HCT116 (cell line): ENCODE data around the gene CERKL. TPM values are rescaled to one million over a fixed set of nuclear protein-coding genes. Genes with fewer than 3 reads are reported as not detected.

Source experiments
- CBX3 ChIP-seq: IDR thresholded peaks from 2 replicates; pipeline ENCODE4 v1.6.1; 2012; ENCODE audit warnings: low read depth
- CEBPB ChIP-seq: IDR thresholded peaks from 2 replicates; pipeline ENCODE4 v1.6.1; 2012; ENCODE audit warnings: low read depth
- EGR1 ChIP-seq: IDR thresholded peaks from 2 replicates; pipeline ENCODE4 v1.6.1; 2012; ENCODE audit warnings: low read depth
- ELF1 ChIP-seq: IDR thresholded peaks from 2 replicates; pipeline ENCODE4 v1.6.1; 2012; ENCODE audit warnings: low read depth, borderline replicate concordance
- EZH2 ChIP-seq: fragments of 200-600 bp; sonication (generic); IDR thresholded peaks from 2 replicates; pipeline ENCODE4 v1.6.1; 2017; ENCODE audit warnings: antibody characterized with exemption, mixed run types
- POLR2A ChIP-seq: IDR thresholded peaks from 2 replicates; pipeline ENCODE4 v1.7.0; 2011; ENCODE audit warnings: borderline replicate concordance; ENCODE audit not compliant: insufficient read depth, insufficient read length; ENCODE audit errors: extremely low read depth
- POLR2AphosphoS5 ChIP-seq: IDR thresholded peaks from 2 replicates; pipeline ENCODE4 v1.6.1; 2011; ENCODE audit warnings: mild to moderate bottlenecking, low read depth, low read length, moderate library complexity
- RAD21 ChIP-seq: IDR thresholded peaks from 2 replicates; pipeline ENCODE4 v1.6.1; 2012; ENCODE audit warnings: low read depth, mild to moderate bottlenecking
- SRF ChIP-seq: IDR thresholded peaks from 2 replicates; pipeline ENCODE4 v1.6.1; 2012; ENCODE audit warnings: low read depth
- ZNF274 ChIP-seq: fragments of 200-500 bp; sonication (Bioruptor generic); IDR thresholded peaks from 2 replicates; pipeline ENCODE4 v1.6.1; 2014; ENCODE audit warnings: mild to moderate bottlenecking, low read depth, low read length, inconsistent platforms
- total RNA-seq: library from RNA; stranded (reverse); gene quantifications from one replicate; pipeline ENCODE4 v1.2.1, GENCODE V29; 2021; ENCODE audit not compliant: unreplicated experiment
- TF ChIP-seq, protein P1 (sequence below): IDR thresholded peaks from 2 replicates; pipeline ENCODE4 v1.6.1; 2012; ENCODE audit warnings: low read depth
- TF ChIP-seq, protein P2 (sequence below): IDR thresholded peaks from 2 replicates; pipeline ENCODE4 v1.6.1; 2011; ENCODE audit warnings: mild to moderate bottlenecking, low read length, moderate library complexity; ENCODE audit not compliant: insufficient replicate concordance; ENCODE audit errors: extremely low read depth
- TF ChIP-seq, protein P3 (sequence below): IDR thresholded peaks from 2 replicates; pipeline ENCODE4 v1.6.1; 2012

CERKL gene
- total RNA-seq, 1 experiment from 2014 or later, result 0.66 TPM

DNA sequence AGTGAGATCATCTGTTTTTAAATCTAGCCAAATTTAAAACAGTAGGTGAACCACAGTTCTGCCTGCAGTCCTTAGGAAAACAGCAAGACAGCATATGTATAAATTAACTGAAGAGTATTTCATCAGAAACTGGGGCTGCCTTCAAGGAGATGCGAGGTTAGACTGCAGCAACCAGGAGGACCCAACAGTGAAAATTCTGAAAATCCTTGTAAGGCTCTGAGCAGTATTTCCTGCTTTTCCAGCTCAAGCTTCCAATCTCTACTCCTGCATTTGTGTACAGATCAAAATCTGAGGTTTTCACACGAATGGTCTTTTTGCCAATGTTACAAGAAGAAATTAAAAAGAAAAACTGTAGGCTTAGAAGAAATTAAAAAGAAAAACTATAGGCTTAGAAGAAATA lies 43.7 kb downstream of the CERKL start (continued):
- TF ChIP-seq, protein P1, sequence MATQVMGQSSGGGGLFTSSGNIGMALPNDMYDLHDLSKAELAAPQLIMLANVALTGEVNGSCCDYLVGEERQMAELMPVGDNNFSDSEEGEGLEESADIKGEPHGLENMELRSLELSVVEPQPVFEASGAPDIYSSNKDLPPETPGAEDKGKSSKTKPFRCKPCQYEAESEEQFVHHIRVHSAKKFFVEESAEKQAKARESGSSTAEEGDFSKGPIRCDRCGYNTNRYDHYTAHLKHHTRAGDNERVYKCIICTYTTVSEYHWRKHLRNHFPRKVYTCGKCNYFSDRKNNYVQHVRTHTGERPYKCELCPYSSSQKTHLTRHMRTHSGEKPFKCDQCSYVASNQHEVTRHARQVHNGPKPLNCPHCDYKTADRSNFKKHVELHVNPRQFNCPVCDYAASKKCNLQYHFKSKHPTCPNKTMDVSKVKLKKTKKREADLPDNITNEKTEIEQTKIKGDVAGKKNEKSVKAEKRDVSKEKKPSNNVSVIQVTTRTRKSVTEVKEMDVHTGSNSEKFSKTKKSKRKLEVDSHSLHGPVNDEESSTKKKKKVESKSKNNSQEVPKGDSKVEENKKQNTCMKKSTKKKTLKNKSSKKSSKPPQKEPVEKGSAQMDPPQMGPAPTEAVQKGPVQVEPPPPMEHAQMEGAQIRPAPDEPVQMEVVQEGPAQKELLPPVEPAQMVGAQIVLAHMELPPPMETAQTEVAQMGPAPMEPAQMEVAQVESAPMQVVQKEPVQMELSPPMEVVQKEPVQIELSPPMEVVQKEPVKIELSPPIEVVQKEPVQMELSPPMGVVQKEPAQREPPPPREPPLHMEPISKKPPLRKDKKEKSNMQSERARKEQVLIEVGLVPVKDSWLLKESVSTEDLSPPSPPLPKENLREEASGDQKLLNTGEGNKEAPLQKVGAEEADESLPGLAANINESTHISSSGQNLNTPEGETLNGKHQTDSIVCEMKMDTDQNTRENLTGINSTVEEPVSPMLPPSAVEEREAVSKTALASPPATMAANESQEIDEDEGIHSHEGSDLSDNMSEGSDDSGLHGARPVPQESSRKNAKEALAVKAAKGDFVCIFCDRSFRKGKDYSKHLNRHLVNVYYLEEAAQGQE, result no peak
- TF ChIP-seq CEBPB (no peak), POLR2A (no peak), CBX3 (no peak), POLR2AphosphoS5 (no peak), EGR1 (no peak), ELF1 (no peak), SRF (no peak), RAD21 (no peak), ZNF274 (no peak), EZH2 (no peak)
- TF ChIP-seq, protein P2, sequence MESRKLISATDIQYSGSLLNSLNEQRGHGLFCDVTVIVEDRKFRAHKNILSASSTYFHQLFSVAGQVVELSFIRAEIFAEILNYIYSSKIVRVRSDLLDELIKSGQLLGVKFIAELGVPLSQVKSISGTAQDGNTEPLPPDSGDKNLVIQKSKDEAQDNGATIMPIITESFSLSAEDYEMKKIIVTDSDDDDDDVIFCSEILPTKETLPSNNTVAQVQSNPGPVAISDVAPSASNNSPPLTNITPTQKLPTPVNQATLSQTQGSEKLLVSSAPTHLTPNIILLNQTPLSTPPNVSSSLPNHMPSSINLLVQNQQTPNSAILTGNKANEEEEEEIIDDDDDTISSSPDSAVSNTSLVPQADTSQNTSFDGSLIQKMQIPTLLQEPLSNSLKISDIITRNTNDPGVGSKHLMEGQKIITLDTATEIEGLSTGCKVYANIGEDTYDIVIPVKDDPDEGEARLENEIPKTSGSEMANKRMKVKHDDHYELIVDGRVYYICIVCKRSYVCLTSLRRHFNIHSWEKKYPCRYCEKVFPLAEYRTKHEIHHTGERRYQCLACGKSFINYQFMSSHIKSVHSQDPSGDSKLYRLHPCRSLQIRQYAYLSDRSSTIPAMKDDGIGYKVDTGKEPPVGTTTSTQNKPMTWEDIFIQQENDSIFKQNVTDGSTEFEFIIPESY, result no peak
- TF ChIP-seq, protein P3, sequence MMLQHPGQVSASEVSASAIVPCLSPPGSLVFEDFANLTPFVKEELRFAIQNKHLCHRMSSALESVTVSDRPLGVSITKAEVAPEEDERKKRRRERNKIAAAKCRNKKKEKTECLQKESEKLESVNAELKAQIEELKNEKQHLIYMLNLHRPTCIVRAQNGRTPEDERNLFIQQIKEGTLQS, result no peak
- TF ChIP-seq, all 23 proteins: peak for 0
